Kidney epithelial cell (primary cell): ENCODE data around the gene PELO. TPM values are rescaled to one million over a fixed set of nuclear protein-coding genes. Genes with fewer than 3 reads are reported as not detected.
"Not testable (repeated sequence)": the region's sequence is repeated elsewhere in the genome, so short reads cannot be mapped to it uniquely, and the experiment has no call there.

ENCODE experiments used
- DNase-seq: peaks from one replicate; pipeline ENCODE4 v3.0.0-alpha.2; 2010; ENCODE audit warnings: low read depth
- H3K27me3 ChIP-seq: 2 replicates; pipeline ENCODE4 v1.6.0; 2011; ENCODE audit warnings: low read length; ENCODE audit not compliant: control insufficient read depth, insufficient read depth
- H3K36me3 ChIP-seq: 2 replicates; pipeline ENCODE4 v1.5.1; 2011; ENCODE audit warnings: low read length; ENCODE audit not compliant: control insufficient read depth, insufficient read depth
- H3K4me3 ChIP-seq: 2 replicates; pipeline ENCODE4 v1.5.1; 2011; ENCODE audit warnings: low read depth, mild to moderate bottlenecking, control low read depth, low read length
- CTCF ChIP-seq: IDR thresholded peaks from 2 replicates; pipeline ENCODE4 v1.5.1; 2011; ENCODE audit warnings: mild to moderate bottlenecking, moderate library complexity, low read length, control low read depth, inconsistent platforms; ENCODE audit not compliant: insufficient read depth, poor library complexity, severe bottlenecking
- total RNA-seq: library from RNA; depleted of rRNA; stranded (reverse); fragments of >200 nt; gene quantifications from 2 replicates; pipeline ENCODE4 v1.2.3, GENCODE V29; 2015

The PELO gene
- total RNA-seq, 1 donor from 2014 or later, result 19.0 TPM

DNA sequence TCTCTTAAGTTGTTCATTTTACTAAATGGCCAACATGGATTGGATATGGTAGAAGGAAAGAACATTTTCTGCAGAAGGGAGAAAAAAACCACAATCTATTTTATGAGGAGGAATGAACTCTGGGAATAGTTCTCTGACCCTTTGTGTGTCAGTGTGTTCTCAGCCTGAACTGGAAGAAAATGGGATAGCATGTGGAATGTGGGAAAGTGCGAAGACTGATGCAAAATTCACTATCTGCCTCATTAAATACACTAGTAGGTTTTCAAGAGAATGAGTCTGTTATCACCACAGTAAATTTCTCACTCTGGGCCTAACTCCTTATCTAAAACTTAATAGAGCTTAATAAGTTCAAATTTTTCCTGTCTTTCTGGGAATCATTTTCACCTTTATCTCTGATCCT is 22.7 kb downstream of the PELO start:
- no peak for DNase-seq
- Histone ChIP-seq H3K27me3 (no peaks in the 10 kb centered on the region), H3K4me3 (no peak overlapping the region), H3K36me3 (no peaks in the 10 kb centered on the region)
- no peak for TF ChIP-seq CTCF

- H3K27me3 ChIP-seq, result no peaks in the 10 kb centered on the region
- no peak overlapping the region for H3K4me3 ChIP-seq
- TF ChIP-seq CTCF, result no peak
- H3K36me3 ChIP-seq, result no peaks in the 10 kb centered on the region
- DNase-seq, result no peak
These were observed 23.5 kb downstream of the PELO start for GRCh38 chr5:52811067-52811749.

DNA sequence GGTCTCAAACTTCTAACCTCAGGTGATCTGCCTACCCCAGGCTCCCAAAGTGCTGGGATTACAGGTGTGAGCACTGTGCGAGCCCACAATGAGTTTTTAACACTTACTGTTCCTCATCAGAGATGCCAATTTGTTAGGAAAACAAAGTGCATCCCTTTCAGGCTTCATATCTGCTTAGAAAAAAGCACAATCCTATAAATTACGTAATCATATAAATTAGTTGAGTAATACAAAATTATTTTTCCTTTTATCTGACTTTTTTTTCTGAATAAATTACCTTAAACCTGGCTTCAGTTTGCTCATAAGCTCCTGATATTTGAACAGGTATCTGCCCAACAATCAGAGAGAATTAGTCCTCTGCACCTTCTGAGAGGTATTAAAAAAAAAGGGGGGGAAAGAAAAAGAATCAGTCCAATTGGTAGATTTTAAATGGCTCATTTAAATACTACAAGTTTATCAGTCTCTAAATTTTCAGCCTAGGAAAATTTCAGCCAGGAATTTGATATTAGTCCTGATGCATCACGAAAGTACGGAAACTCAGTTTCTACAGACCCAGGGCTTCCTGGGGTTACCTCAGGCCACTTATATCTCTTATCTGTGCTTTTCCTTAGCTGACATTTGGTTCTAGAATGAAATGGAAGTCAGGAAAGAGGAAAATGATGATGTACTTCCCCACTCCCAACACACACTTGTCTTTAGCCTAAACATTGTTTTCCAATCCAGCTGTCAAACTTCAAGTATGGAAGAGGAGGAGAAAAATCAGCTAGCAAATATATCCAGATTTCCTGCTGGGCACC is 26.8 kb downstream of the PELO start:
- no peak for TF ChIP-seq CTCF
- H3K27me3 ChIP-seq, result no peaks in the 10 kb centered on the region
- no peak for DNase-seq
- no peak overlapping the region for H3K4me3 ChIP-seq
- H3K36me3 ChIP-seq, result no peaks in the 10 kb centered on the region

- no peaks in the 10 kb centered on the region for H3K36me3 ChIP-seq
- H3K27me3 ChIP-seq, result no peaks in the 10 kb centered on the region
- no peak for DNase-seq
- H3K4me3 ChIP-seq, result no peak overlapping the region
- TF ChIP-seq CTCF, result no peak
These were observed 30.1 kb downstream of the PELO start for GRCh38 chr5:52817818-52818217.

GRCh38 chr5:52818360-52818759 is 30.6 kb downstream of the PELO start:
- no peak for TF ChIP-seq CTCF
- no peak overlapping the region for H3K4me3 ChIP-seq
- no peaks in the 10 kb centered on the region for H3K36me3 ChIP-seq
- no peaks in the 10 kb centered on the region for H3K27me3 ChIP-seq
- no peak for DNase-seq

- not testable (repeated sequence) for H3K27me3 ChIP-seq, H3K4me3 ChIP-seq, H3K36me3 ChIP-seq, DNase-seq
These were observed 31.1 kb downstream of the PELO start for GRCh38 chr5:52818807-52819206.
